Kidney epithelial cell (primary cell): ENCODE data around the gene EGFL8. TPM values are rescaled to one million over a fixed set of nuclear protein-coding genes. Genes with fewer than 3 reads are reported as not detected.
"Not testable (repeated sequence)": the region's sequence is repeated elsewhere in the genome, so short reads cannot be mapped to it uniquely, and the experiment has no call there.

Experiments used
- DNase-seq: peaks from one replicate; pipeline ENCODE4 v3.0.0-alpha.2; 2010; ENCODE audit warnings: low read depth
- H3K27me3 ChIP-seq: 2 replicates; pipeline ENCODE4 v1.6.0; 2011; ENCODE audit warnings: low read length; ENCODE audit not compliant: control insufficient read depth, insufficient read depth
- H3K36me3 ChIP-seq: 2 replicates; pipeline ENCODE4 v1.5.1; 2011; ENCODE audit warnings: low read length; ENCODE audit not compliant: control insufficient read depth, insufficient read depth
- H3K4me3 ChIP-seq: 2 replicates; pipeline ENCODE4 v1.5.1; 2011; ENCODE audit warnings: low read depth, mild to moderate bottlenecking, control low read depth, low read length
- total RNA-seq: library from RNA; depleted of rRNA; stranded (reverse); fragments of >200 nt; gene quantifications from 2 replicates; pipeline ENCODE4 v1.2.3, GENCODE V29; 2015
- TF ChIP-seq, protein P1 (sequence below): IDR thresholded peaks from 2 replicates; pipeline ENCODE4 v1.5.1; 2011; ENCODE audit warnings: mild to moderate bottlenecking, moderate library complexity, low read length, control low read depth, inconsistent platforms; ENCODE audit not compliant: insufficient read depth, poor library complexity, severe bottlenecking

EGFL8 gene
- total RNA-seq, 1 donor from 2014 or later = 5.1 TPM

DNA sequence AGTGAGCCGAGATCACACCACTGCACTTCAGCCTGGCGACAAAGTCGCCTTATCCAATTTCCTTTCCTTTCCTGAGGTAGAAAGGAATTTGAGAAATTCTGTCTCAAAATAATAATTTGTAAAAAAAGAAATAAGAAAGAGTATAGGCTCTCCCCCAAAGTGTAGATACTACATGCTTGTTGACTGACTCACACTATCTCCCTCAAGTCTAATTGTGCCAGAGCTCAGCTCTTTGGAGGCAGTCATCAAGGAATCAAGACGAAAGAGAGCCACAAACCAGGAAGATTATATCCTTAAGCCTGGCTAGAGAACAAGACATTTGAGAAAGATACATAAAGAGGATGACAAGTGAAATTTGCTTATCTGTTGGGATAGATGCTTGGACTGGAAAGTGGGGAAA lies 30.6 kb upstream of the EGFL8 start:
- H3K4me3 ChIP-seq = no peak overlapping the region
- TF ChIP-seq, protein P1, sequence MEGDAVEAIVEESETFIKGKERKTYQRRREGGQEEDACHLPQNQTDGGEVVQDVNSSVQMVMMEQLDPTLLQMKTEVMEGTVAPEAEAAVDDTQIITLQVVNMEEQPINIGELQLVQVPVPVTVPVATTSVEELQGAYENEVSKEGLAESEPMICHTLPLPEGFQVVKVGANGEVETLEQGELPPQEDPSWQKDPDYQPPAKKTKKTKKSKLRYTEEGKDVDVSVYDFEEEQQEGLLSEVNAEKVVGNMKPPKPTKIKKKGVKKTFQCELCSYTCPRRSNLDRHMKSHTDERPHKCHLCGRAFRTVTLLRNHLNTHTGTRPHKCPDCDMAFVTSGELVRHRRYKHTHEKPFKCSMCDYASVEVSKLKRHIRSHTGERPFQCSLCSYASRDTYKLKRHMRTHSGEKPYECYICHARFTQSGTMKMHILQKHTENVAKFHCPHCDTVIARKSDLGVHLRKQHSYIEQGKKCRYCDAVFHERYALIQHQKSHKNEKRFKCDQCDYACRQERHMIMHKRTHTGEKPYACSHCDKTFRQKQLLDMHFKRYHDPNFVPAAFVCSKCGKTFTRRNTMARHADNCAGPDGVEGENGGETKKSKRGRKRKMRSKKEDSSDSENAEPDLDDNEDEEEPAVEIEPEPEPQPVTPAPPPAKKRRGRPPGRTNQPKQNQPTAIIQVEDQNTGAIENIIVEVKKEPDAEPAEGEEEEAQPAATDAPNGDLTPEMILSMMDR = no peak

DNA sequence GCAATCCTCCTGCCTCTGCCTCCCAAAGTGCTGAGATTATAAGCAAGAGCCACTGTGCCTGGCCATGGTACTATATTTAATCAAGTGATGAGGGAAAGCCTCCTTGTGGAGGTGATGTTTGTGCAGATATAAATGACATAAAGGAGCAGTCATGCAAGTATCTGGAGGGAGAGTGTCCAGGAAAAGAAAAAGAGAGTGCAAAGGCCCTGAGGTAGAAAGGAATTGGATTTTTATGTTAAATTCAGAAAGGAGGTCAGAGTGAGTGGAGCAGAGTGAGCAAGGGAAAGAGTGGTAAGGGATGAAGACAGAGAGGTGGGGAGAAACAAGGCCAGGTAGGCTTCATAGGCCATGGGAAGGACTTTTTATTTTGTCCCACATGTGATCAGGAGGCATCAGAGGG lies 26.9 kb upstream of the EGFL8 start:
- Histone ChIP-seq H3K27me3 (peaks cover 4% of the 10 kb centered on the region), H3K36me3 (no peaks in the 10 kb centered on the region), H3K4me3 (no peak overlapping the region)
- no peak for DNase-seq
- TF ChIP-seq, protein P1 = no peak

More for the DNA sequence above, 30.6 kb upstream of the EGFL8 start:
- H3K27me3 ChIP-seq = peaks cover 2% of the 10 kb centered on the region
- H3K36me3 ChIP-seq = no peaks in the 10 kb centered on the region
- no peak for DNase-seq

DNA sequence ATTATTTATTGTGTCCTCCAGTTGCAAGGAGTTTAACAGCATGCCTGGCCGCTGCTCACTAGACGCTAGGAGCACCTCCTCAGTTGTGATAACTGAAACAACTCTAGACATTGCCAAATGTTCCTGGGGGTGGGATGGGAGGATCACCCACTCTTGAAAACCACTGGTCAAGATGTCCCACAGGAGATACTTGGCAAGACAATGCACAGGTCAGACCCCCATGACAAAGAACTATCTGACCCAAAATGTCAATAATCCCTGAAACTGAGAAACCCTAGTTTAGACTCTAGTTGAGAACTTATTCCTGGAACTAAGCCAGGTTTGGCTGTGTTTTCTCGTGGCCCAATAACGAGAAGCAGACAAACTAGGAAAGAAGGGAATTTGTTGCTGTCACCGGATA lies 24.8 kb upstream of the EGFL8 start:
- Histone ChIP-seq H3K36me3 (no peaks in the 10 kb centered on the region), H3K27me3 (peaks cover 4% of the 10 kb centered on the region), H3K4me3 (no peak overlapping the region)
- TF ChIP-seq, protein P1 = no peak
- DNase-seq = no peak

- TF ChIP-seq, protein P1 = no peak
- H3K4me3 ChIP-seq = no peak overlapping the region
- peaks cover 2% of the 10 kb centered on the region for H3K27me3 ChIP-seq
- H3K36me3 ChIP-seq = no peaks in the 10 kb centered on the region
- DNase-seq = no peak
Measured at GRCh38 chr6:32140420-32141046, 23.9 kb upstream of the EGFL8 start.

GRCh38 chr6:32144238-32144637 lies 20.2 kb upstream of the EGFL8 start:
- H3K27me3 ChIP-seq = peaks cover 20% of the 10 kb centered on the region
- not testable (repeated sequence) for DNase-seq, H3K36me3 ChIP-seq, H3K4me3 ChIP-seq

GRCh38 chr6:32146287-32146686 lies 18.1 kb upstream of the EGFL8 start:
- no peak for DNase-seq
- Histone ChIP-seq H3K36me3 (no peaks in the 10 kb centered on the region), H3K27me3 (peaks cover 40% of the 10 kb centered on the region), H3K4me3 (no peak overlapping the region)
- TF ChIP-seq, protein P1 = no peak
